ENCODE measurements around the gene RXRB. TPM values are rescaled to one million over a fixed set of nuclear protein-coding genes. Genes with fewer than 3 reads are reported as not detected.
"Not testable (repeated sequence)": the region's sequence is repeated elsewhere in the genome, so short reads cannot be mapped to it uniquely, and the experiment has no call there.

Gene RXRB
- total RNA-seq, 2 donors from 2014 or later = 32.5 to 39.5 TPM

DNA sequence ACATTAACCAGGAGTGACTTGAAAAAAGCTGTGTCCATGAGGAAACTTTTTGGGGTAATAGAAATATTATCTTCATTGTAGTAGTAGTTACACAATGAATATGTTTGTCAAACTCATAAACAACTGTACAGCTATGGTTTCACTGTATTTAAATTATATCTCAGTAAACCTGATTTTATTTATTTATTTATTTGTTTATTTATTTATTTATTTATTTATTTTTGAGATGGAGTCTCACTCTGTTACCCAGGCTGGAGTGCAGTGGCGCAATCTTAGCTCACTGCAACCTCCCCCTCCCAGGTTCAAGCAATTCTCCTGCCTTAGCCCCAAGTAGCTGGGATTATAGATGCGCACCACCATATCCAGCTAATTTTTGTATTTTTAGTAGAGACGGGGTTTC lies 49.9 kb downstream of the RXRB start:
- intact Hi-C loops (cut with DNase I); DNase-seq; ATAC-seq: not testable (repeated sequence)

GRCh38 chr6:33147807-33148666 lies 52.4 kb downstream of the RXRB start:
- DNase-seq (no peak), ATAC-seq (no peak)
- intact Hi-C loops (cut with DNase I) = no loop called here

GRCh38 chr6:33144373-33144772 lies 56.1 kb downstream of the RXRB start:
- ATAC-seq (peak in 1 of 2 donors; percentile 59), DNase-seq (no peak)
- intact Hi-C loops (cut with DNase I) = no loop called here

Small RNAs within 50 kb of the gene (microRNA-seq; reads per million reads assigned to microRNA genes)
- 0.60 to 2.2 reads per million in 2 donors for gene MIR219A1

Other genes starting within 250 kb of the RXRB start
- 10 to 100 TPM; 20.5 to 38.8 TPM for gene HLA-DMA, start 247.6 kb downstream of the RXRB start, total RNA-seq
- gene BRD2, start 232.1 kb downstream of the RXRB start, total RNA-seq = 10 to 100 TPM; 79.3 to 97.5 TPM
- 1 to 10 TPM; 1.8 to 3.0 TPM for gene HLA-DOA, start 191.1 kb downstream of the RXRB start, total RNA-seq
- 10 to 100 TPM; 50.5 to 54.1 TPM for gene HLA-DPA1, start 127.0 kb downstream of the RXRB start, total RNA-seq
- 10 to 100 TPM; 47.8 to 53.8 TPM for gene HLA-DPB1, start 124.7 kb downstream of the RXRB start, total RNA-seq
- gene COL11A2, start 8.2 kb downstream of the RXRB start, total RNA-seq = 1 to 10 TPM in 1 of 2 donors, under 1 TPM in 1; 0.94 to 1.3 TPM
- gene SLC39A7, start 202 bp upstream of the RXRB start, total RNA-seq = 100 to 1,000 TPM in 1 of 2 donors, 10 to 100 TPM in 1; 80.1 to 132 TPM
- 10 to 100 TPM; 13.3 to 14.3 TPM for gene HSD17B8, start 4.0 kb upstream of the RXRB start, total RNA-seq
- gene RING1, start 7.8 kb upstream of the RXRB start, total RNA-seq = 10 to 100 TPM; 29.7 to 30.0 TPM
- 10 to 100 TPM; 25.9 to 33.4 TPM for gene VPS52, start 71.2 kb upstream of the RXRB start, total RNA-seq
- 1,000 to 10,000 TPM; 1,167 to 1,230 TPM for gene RPS18, start 71.4 kb upstream of the RXRB start, total RNA-seq
- gene B3GALT4, start 76.5 kb upstream of the RXRB start, total RNA-seq = 1 to 10 TPM; 7.5 to 9.8 TPM
- gene WDR46, start 88.6 kb upstream of the RXRB start, total RNA-seq = 10 to 100 TPM; 19.0 to 31.6 TPM
- 10 to 100 TPM; 43.9 to 47.5 TPM for gene PFDN6, start 88.9 kb upstream of the RXRB start, total RNA-seq
- 10 to 100 TPM; 48.5 to 54.3 TPM for gene RGL2, start 98.3 kb upstream of the RXRB start, total RNA-seq
- gene TAPBP, start 113.4 kb upstream of the RXRB start, total RNA-seq = 10 to 100 TPM; 74.0 to 80.9 TPM
- gene ZBTB22, start 117.1 kb upstream of the RXRB start, total RNA-seq = 10 to 100 TPM; 14.1 to 15.7 TPM
- 10 to 100 TPM; 16.2 to 22.5 TPM for gene DAXX, start 122.3 kb upstream of the RXRB start, total RNA-seq
- gene KIFC1, start 191.2 kb upstream of the RXRB start, total RNA-seq = 1 to 10 TPM in 1 of 2 donors, under 1 TPM in 1; 0.31 to 1.9 TPM
- gene PHF1, start 210.3 kb upstream of the RXRB start, total RNA-seq = 10 to 100 TPM; 49.5 to 58.3 TPM
- gene CUTA, start 217.4 kb upstream of the RXRB start, total RNA-seq = 100 to 1,000 TPM; 114 to 126 TPM
- 1 to 10 TPM; 9.0 to 9.8 TPM for gene SYNGAP1, start 219.4 kb upstream of the RXRB start, total RNA-seq

All from left cardiac atrium (tissue), 4 donors.